Mesenchymal stem cell (in vitro differentiated cells and primary cell): ENCODE measurements around the gene LARP1.
A peak's percentile ranks its signal among the peaks of the same experiment; 100 is the strongest.

ENCODE experiments used
- DNase-seq: peaks from one replicate; pipeline ENCODE4 v3.0.0-alpha.2; 2013
- H2AFZ ChIP-seq: one replicate; pipeline ENCODE4 v1.6.1; 2013; ENCODE audit warnings: low read depth, mild to moderate bottlenecking, control low read depth, inconsistent platforms, low read length, moderate library complexity
- H2AK5ac ChIP-seq: 2 replicates; pipeline ENCODE4 v1.6.1; 2013; ENCODE audit warnings: low read length, moderate library complexity, mild to moderate bottlenecking, inconsistent platforms; ENCODE audit not compliant: severe bottlenecking
- H2BK120ac ChIP-seq: one replicate; pipeline ENCODE4 v1.6.1; 2013; ENCODE audit warnings: low read depth, mild to moderate bottlenecking, inconsistent platforms, low read length, moderate library complexity
- H2BK12ac ChIP-seq, 2 experiments: one replicate each; pipeline ENCODE4 v1.6.1; 2013; ENCODE audit warnings: inconsistent platforms in 2 of 2, low read length in 2 of 2, mild to moderate bottlenecking in 2 of 2, moderate library complexity in 2 of 2, control low read depth in 1 of 2
- H2BK15ac ChIP-seq: one replicate; pipeline ENCODE4 v1.6.1; 2013; ENCODE audit warnings: mild to moderate bottlenecking, low read depth, inconsistent platforms; ENCODE audit not compliant: poor library complexity, severe bottlenecking
- H2BK5ac ChIP-seq: 2 replicates; pipeline ENCODE4 v1.6.1; 2013; ENCODE audit warnings: low read depth, mild to moderate bottlenecking, low read length, control low read depth, inconsistent platforms; ENCODE audit not compliant: poor library complexity, severe bottlenecking
- H3K14ac ChIP-seq, 2 experiments: one replicate each; pipeline ENCODE4 v1.6.1; 2013; ENCODE audit warnings: inconsistent platforms in 2 of 2, low read length in 2 of 2, control low read depth in 1 of 2, mild to moderate bottlenecking in 1 of 2, moderate library complexity in 1 of 2
- H3K18ac ChIP-seq, 2 experiments: one replicate each; pipeline ENCODE4 v1.6.1; 2013; ENCODE audit warnings: inconsistent platforms in 2 of 2, low read length in 2 of 2, control low read depth in 1 of 2, low read depth in 1 of 2, mild to moderate bottlenecking in 1 of 2
- H3K23ac ChIP-seq, 2 experiments: one replicate each; pipeline ENCODE4 v1.6.1; 2013; ENCODE audit warnings: inconsistent platforms in 2 of 2, low read length in 2 of 2, mild to moderate bottlenecking in 2 of 2, moderate library complexity in 2 of 2, control low read depth in 1 of 2
- H3K27ac ChIP-seq: 2 replicates; pipeline ENCODE4 v1.5.1; 2013; ENCODE audit warnings: mild to moderate bottlenecking, moderate library complexity, low read length, control low read depth, inconsistent platforms; ENCODE audit not compliant: poor library complexity, severe bottlenecking
- H3K27me3 ChIP-seq, 2 experiments: 2 replicates each; pipeline versions ENCODE4 v1.6.1 to v1.7.0; 2013; ENCODE audit warnings: low read length in 2 of 2, mild to moderate bottlenecking in 2 of 2, moderate library complexity in 2 of 2, control low read depth in 1 of 2, inconsistent platforms in 1 of 2; ENCODE audit not compliant: control insufficient read depth in 1 of 2, insufficient read depth in 1 of 2
- H3K36me3 ChIP-seq, 2 experiments: 2 replicates each; pipeline versions ENCODE4 v1.6.1 to v1.7.0; 2013; ENCODE audit warnings: low read length in 2 of 2, control low read depth in 1 of 2, inconsistent platforms in 1 of 2, low read depth in 1 of 2, mild to moderate bottlenecking in 1 of 2; ENCODE audit not compliant: insufficient read depth in 2 of 2, control insufficient read depth in 1 of 2
- H3K4ac ChIP-seq, 2 experiments: one replicate each; pipeline ENCODE4 v1.6.1; 2013; ENCODE audit warnings: inconsistent platforms in 2 of 2, low read length in 2 of 2, mild to moderate bottlenecking in 2 of 2, moderate library complexity in 2 of 2, control low read depth in 1 of 2, low read depth in 1 of 2
- H3K4me1 ChIP-seq: 2 replicates; pipeline ENCODE4 v1.6.1; 2013; ENCODE audit warnings: low read depth, low read length, control low read depth; ENCODE audit not compliant: control insufficient read depth, insufficient read depth
- H3K4me2 ChIP-seq: 2 replicates; pipeline ENCODE4 v1.6.1; 2013; ENCODE audit warnings: low read length, mild to moderate bottlenecking, inconsistent platforms; ENCODE audit not compliant: poor library complexity, severe bottlenecking
- H3K4me3 ChIP-seq, 2 experiments: 2 replicates each; pipeline versions ENCODE4 v1.5.1 to v1.7.0; 2013; ENCODE audit warnings: low read length in 2 of 2, mild to moderate bottlenecking in 2 of 2, control low read depth in 1 of 2, low read depth in 1 of 2; ENCODE audit not compliant: insufficient read depth in 1 of 2
- H3K79me1 ChIP-seq: replicated peaks from 2 replicates; pipeline ENCODE4 v1.6.1; 2013; ENCODE audit warnings: mild to moderate bottlenecking, control low read depth, low read length, inconsistent platforms; ENCODE audit not compliant: poor library complexity, severe bottlenecking
- H3K9ac ChIP-seq: 2 replicates; pipeline ENCODE4 v1.7.0; 2013; ENCODE audit warnings: mild to moderate bottlenecking, low read length, moderate library complexity
- H3K9me3 ChIP-seq: 2 replicates; pipeline ENCODE4 v1.7.0; 2013; ENCODE audit warnings: mild to moderate bottlenecking, low read length; ENCODE audit not compliant: control insufficient read depth
- H4K8ac ChIP-seq: one replicate; pipeline ENCODE4 v1.6.1; 2013; ENCODE audit warnings: inconsistent platforms, mild to moderate bottlenecking, low read length, moderate library complexity
- H4K91ac ChIP-seq: one replicate; pipeline ENCODE4 v1.6.1; 2013; ENCODE audit warnings: mild to moderate bottlenecking, low read length, inconsistent platforms
- WGBS: methylation state at CpG from one replicate; pipeline ENCODE4 v1.1.7; 2013; ENCODE audit warnings: mixed read lengths; 5-methylcytosine and 5-hydroxymethylcytosine counted together

The LARP1 gene

GRCh38 chr5:154708846-154709245 lies 46.3 kb upstream of the LARP1 start:
- Histone ChIP-seq H3K4me1 (peaks cover 9% of the 10 kb centered on the region), H2AK5ac (no peak overlapping the region), H3K4me2 (no peak overlapping the region), H2BK5ac (no peak overlapping the region), H3K23ac (no peak overlapping the region), H2BK120ac (no peak overlapping the region), H3K36me3 (no peaks in the 10 kb centered on the region), H4K91ac (no peak overlapping the region), H3K4me3 (no peak overlapping the region), H3K27me3 (no peaks in the 10 kb centered on the region), H2BK15ac (no peak overlapping the region), H3K9me3 (no peaks in the 10 kb centered on the region), H3K4ac (no peak overlapping the region), H3K9ac (no peak overlapping the region), H2AFZ (no peak overlapping the region), H3K14ac (no peak overlapping the region), H3K79me1 (peaks cover 2% of the 10 kb centered on the region), H4K8ac (no peak overlapping the region), H2BK12ac (no peak overlapping the region), H3K27ac (no peak overlapping the region), H3K18ac (no peak overlapping the region)
- WGBS, result 84% methylated on average over 5 of the region's 5 CpGs
- peak; percentile 18 for DNase-seq

- Histone ChIP-seq H3K79me1 (peaks cover 2% of the 10 kb centered on the region), H2BK15ac (no peak overlapping the region), H2BK5ac (no peak overlapping the region), H4K91ac (no peak overlapping the region), H3K4me3 (no peak overlapping the region), H2BK12ac (no peak overlapping the region), H3K4me2 (no peak overlapping the region), H3K9me3 (no peaks in the 10 kb centered on the region), H3K23ac (no peak overlapping the region), H3K27ac (no peak overlapping the region), H4K8ac (no peak overlapping the region), H3K27me3 (no peaks in the 10 kb centered on the region), H2AFZ (no peak overlapping the region), H3K18ac (no peak overlapping the region), H3K36me3 (no peaks in the 10 kb centered on the region), H2BK120ac (no peak overlapping the region), H3K9ac (no peak overlapping the region), H2AK5ac (no peak overlapping the region), H3K4me1 (peaks cover 9% of the 10 kb centered on the region), H3K4ac (no peak overlapping the region), H3K14ac (no peak overlapping the region)
- WGBS, result 94% methylated on average over 15 of the region's 15 CpGs
- DNase-seq, result peak; percentile 24
Measured at GRCh38 chr5:154709368-154710305, 45.5 kb upstream of the LARP1 start.

- H3K4ac ChIP-seq, result peak overlapping the region in 1 of 2 experiments; percentile 55
- H3K9me3 ChIP-seq, result no peaks in the 10 kb centered on the region
- no peak overlapping the region for H2AFZ ChIP-seq
- H2BK5ac ChIP-seq, result no peak overlapping the region
- peak overlapping the region; percentile 55 for H3K9ac ChIP-seq
- no peaks in the 10 kb centered on the region for H3K36me3 ChIP-seq
- H4K8ac ChIP-seq, result peak overlapping the region; percentile 49
- H3K18ac ChIP-seq, result peak overlapping the region; percentile 60 to 70
- peaks cover 10% of the 10 kb centered on the region for H3K4me1 ChIP-seq
- peak; percentile 24 for DNase-seq
- H4K91ac ChIP-seq, result peak overlapping the region; percentile 61
- peak overlapping the region; percentile 21 to 33 for H2BK12ac ChIP-seq
- no peaks in the 10 kb centered on the region for H3K27me3 ChIP-seq
- no peak overlapping the region for H3K4me2 ChIP-seq
- H3K27ac ChIP-seq, result no peak overlapping the region
- no peak overlapping the region for H3K23ac ChIP-seq
- H2AK5ac ChIP-seq, result no peak overlapping the region
- H3K14ac ChIP-seq, result peak overlapping the region in 1 of 2 experiments; percentile 64
- H2BK120ac ChIP-seq, result peak overlapping the region; percentile 34
- WGBS, result 38% methylated on average over 12 of the region's 13 CpGs
- peaks cover 2% of the 10 kb centered on the region for H3K79me1 ChIP-seq
- H2BK15ac ChIP-seq, result peak overlapping the region; percentile 52
- no peak overlapping the region for H3K4me3 ChIP-seq
Measured at GRCh38 chr5:154712518-154713437, 42.4 kb upstream of the LARP1 start.
